Tibial artery (tissue), 4 donors: Measurements from ENCODE around the gene NSD1.

Experiments
- DNase-seq, 2 donors: peaks; one replicate each; pipeline ENCODE4 v3.0.0-alpha.2; 2019
- H3K27ac ChIP-seq, 2 donors: fragments of 200-600 bp; sonication (generic) in 1 of 2; 1 replicate in 1 of 2; 2 replicates in 1 of 2; pipeline ENCODE4 v1.5.1; 2018 to 2019; ENCODE audit warnings: mild to moderate bottlenecking in 1 of 2
- H3K27me3 ChIP-seq, 2 donors: fragments of 200-600 bp; sonication (generic) in 1 of 2; one replicate each; pipeline versions ENCODE4 v1.5.1 to v1.6.0; 2016 to 2019
- H3K36me3 ChIP-seq, 3 donors: fragments of 200-600 bp; sonication (generic) in 2 of 3; one replicate each; pipeline ENCODE4 v1.5.1; 2016 to 2019; ENCODE audit warnings: mild to moderate bottlenecking in 2 of 3
- H3K4me1 ChIP-seq, 4 donors: fragments of 200-600 bp; sonication (generic) in 2 of 4; 1 replicate in 3 of 4; 2 replicates in 1 of 4; pipeline ENCODE4 v1.5.1; 2016 to 2019
- H3K4me3 ChIP-seq, 2 donors: fragments of 200-600 bp; sonication (generic) in 1 of 2; 1 replicate in 1 of 2; 2 replicates in 1 of 2; pipeline ENCODE4 v1.5.1; 2018 to 2019; ENCODE audit warnings: mild to moderate bottlenecking in 2 of 2
- H3K9me3 ChIP-seq, 3 donors: fragments of 200-600 bp; sonication (generic) in 1 of 3; one replicate each; pipeline ENCODE4 v1.5.1; 2016 to 2019
- intact Hi-C: fragments of 100-400 bp; cut with DNase I; formaldehyde crosslinking; loops from one replicate; pipeline ENCODE4 v1.15.0; 2023; ENCODE audit warnings: low total_unique reads
- TF ChIP-seq, protein P1 (sequence below), 2 experiments: fragments of 200-600 bp in 1 of 2; fragments of 450-650 bp in 1 of 2; IDR thresholded peaks; one replicate each; pipeline ENCODE4 v1.5.1; 2017 to 2019; ENCODE audit warnings: antibody characterized with exemption in 2 of 2, mild to moderate bottlenecking in 1 of 2, moderate library complexity in 1 of 2

Gene NSD1

DNA sequence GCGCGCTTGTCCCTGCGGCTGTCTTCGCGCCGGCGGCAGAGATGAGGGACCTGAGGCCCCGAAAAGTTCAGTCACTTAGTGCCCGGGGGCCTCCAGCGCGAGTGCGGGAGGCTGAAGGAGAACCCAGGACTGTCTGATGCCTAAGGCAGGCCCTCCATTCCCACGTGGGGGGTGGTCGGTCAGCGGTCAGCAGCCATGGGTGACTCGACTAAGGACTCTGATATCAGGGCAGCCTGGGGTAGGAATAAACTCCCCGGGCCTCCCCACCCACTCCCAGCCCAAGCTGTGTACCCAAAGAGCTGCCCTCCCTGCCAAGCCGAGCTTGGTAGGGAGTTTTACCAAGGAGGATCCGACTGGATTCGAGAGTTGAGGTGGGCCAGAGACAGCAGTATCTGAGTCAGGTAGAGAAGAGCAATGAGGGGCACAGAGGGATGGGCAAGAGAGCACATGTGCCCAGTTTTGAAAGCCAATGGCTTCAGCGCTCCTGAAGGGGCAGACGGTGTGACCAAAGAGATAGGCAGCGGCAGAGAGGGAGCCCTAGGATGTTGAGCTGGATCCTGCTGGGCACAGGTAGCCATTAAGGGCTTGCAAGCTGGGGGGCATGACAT is 46.1 kb upstream of the NSD1 start:
- H3K9me3 ChIP-seq, result no peaks in the 10 kb centered on the region
- intact Hi-C loops, result no loop called here
- H3K27me3 ChIP-seq, result peaks cover 6 to 49% of the 10 kb centered on the region in 2 donors
- TF ChIP-seq, protein P1, sequence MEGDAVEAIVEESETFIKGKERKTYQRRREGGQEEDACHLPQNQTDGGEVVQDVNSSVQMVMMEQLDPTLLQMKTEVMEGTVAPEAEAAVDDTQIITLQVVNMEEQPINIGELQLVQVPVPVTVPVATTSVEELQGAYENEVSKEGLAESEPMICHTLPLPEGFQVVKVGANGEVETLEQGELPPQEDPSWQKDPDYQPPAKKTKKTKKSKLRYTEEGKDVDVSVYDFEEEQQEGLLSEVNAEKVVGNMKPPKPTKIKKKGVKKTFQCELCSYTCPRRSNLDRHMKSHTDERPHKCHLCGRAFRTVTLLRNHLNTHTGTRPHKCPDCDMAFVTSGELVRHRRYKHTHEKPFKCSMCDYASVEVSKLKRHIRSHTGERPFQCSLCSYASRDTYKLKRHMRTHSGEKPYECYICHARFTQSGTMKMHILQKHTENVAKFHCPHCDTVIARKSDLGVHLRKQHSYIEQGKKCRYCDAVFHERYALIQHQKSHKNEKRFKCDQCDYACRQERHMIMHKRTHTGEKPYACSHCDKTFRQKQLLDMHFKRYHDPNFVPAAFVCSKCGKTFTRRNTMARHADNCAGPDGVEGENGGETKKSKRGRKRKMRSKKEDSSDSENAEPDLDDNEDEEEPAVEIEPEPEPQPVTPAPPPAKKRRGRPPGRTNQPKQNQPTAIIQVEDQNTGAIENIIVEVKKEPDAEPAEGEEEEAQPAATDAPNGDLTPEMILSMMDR (IDR thresholded peaks at IDR 0.05), result no peak
- peaks cover 0 to 14% (median 11%) of the 10 kb centered on the region in 4 donors for H3K4me1 ChIP-seq
- DNase-seq, result no peak
- H3K36me3 ChIP-seq, result no peaks in the 10 kb centered on the region
- no peak overlapping the region for H3K27ac ChIP-seq
- H3K4me3 ChIP-seq, result peak overlapping the region in 1 of 2 donors; percentile 45

DNA sequence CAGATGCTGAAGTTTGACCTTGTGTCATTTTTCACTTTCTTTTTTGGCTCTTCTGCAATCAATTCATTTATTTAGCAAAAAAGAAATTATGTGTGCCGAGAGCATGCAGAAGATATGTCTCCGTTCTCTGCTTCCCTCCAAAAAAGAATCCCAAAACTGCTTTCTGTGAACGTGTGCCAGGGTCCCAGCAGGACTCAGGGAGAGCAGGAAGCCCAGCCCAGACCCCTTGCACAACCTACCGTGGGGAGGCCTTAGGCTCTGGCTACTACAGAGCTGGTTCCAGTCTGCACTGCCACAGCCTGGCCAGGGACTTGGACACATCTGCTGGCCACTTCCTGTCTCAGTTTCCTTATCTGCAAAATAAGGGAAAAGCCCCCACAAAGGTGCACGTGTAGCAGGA is 44.4 kb upstream of the NSD1 start:
- no peaks in the 10 kb centered on the region for H3K36me3 ChIP-seq
- TF ChIP-seq, protein P1 (IDR thresholded peaks at IDR 0.05), result no peak
- no peak overlapping the region for H3K27ac ChIP-seq
- no peak overlapping the region for H3K4me3 ChIP-seq
- peaks cover 6 to 55% of the 10 kb centered on the region in 2 donors for H3K27me3 ChIP-seq
- no peaks in the 10 kb centered on the region for H3K9me3 ChIP-seq
- intact Hi-C loops, result no loop called here
- no peak for DNase-seq
- H3K4me1 ChIP-seq, result peaks cover 0 to 14% (median 11%) of the 10 kb centered on the region in 4 donors

DNA sequence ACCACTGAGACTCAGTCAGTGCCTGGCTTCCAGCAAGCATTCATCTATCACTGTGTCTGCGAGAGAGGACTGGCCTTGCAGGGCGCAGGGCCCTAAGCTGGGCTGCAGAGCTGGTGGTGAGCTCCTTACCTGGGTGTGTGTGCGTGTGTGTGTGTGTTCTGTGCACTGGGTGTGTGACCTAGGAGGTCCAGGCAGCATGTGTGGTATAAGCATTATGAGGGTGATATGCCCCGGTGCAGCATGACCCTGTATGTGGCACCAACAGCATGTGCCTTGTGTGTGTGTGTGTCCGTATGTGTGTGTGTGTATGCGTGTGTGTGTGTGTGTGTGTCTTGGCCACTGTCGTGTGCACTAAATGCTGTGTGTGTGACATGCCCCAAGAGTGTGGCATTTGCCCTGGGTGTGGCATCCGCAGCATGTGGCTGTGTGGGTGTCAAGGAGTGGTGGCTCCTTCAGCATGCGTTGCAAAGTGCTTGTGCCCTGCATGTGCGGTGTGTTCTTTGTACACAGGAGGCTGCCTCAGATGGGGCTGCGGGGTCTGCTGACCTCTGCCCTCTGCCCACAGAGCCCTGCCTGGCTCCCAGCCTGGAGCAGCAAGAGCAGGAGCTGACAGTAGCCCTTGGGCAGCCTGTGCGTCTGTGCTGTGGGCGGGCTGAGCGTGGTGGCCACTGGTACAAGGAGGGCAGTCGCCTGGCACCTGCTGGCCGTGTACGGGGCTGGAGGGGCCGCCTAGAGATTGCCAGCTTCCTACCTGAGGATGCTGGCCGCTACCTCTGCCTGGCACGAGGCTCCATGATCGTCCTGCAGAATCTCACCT is 43.5 kb upstream of the NSD1 start:
- H3K4me1 ChIP-seq, result peaks cover 0 to 17% (median 11%) of the 10 kb centered on the region in 4 donors
- intact Hi-C loops, result loop anchor here (2.0 kb wide), 1 partner anchor 69 kb away; no protein-coding TSS in a partner anchor
- TF ChIP-seq, protein P1 (IDR thresholded peaks at IDR 0.05), result no peak
- no peak overlapping the region for H3K4me3 ChIP-seq
- no peak overlapping the region for H3K27ac ChIP-seq
- DNase-seq, result no peak
- H3K36me3 ChIP-seq, result no peaks in the 10 kb centered on the region
- H3K9me3 ChIP-seq, result no peaks in the 10 kb centered on the region
- H3K27me3 ChIP-seq, result peaks cover 6 to 51% of the 10 kb centered on the region in 2 donors

DNA sequence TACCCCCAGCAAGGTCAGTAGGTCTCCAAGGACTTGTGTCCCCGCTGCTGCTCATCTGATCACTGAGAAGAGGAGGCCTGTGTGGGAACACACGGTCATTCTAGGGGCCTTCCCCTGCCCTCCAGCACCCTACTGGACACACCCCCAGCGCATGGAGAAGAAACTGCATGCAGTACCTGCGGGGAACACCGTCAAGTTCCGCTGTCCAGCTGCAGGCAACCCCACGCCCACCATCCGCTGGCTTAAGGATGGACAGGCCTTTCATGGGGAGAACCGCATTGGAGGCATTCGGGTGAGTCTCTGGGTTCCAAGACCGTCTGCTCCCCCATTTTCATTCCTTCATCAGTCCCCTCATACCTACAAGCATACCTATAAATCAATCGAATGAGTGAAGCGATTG is 42.8 kb upstream of the NSD1 start:
- intact Hi-C loops, result loop anchor here (2.0 kb wide), 1 partner anchor 70 kb away; no protein-coding TSS in a partner anchor
- Histone ChIP-seq H3K4me3 (no peak overlapping the region), H3K27me3 (peaks cover 6 to 51% of the 10 kb centered on the region in 2 donors), H3K36me3 (no peaks in the 10 kb centered on the region), H3K4me1 (peaks cover 0 to 17% (median 11%) of the 10 kb centered on the region in 4 donors), H3K27ac (no peak overlapping the region), H3K9me3 (no peaks in the 10 kb centered on the region)
- TF ChIP-seq, protein P1 (IDR thresholded peaks at IDR 0.05), result no peak
- DNase-seq, result no peak

DNA sequence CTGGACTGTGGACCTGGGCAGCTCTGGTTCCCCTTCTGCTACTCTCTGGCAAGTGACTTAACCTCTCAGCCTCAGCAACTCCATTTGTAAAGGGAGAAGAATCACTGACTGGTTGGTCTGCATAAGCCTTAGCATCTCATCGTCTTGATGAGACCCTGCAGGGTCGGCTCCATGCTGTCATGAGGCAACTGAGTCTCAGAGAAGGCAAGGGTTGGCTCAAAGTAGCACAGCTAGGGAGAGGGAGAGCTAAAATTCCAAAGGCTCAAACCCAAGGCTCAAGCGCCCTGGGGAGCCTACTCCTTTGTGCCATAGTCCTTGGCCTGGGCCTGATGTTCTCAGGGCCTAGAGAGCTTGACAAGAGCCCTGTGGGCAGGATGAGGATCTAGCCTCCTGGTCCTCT is 42.3 kb upstream of the NSD1 start:
- no peak overlapping the region for H3K4me3 ChIP-seq
- H3K9me3 ChIP-seq, result no peaks in the 10 kb centered on the region
- H3K4me1 ChIP-seq, result peaks cover 0 to 17% (median 11%) of the 10 kb centered on the region in 4 donors
- no peaks in the 10 kb centered on the region for H3K36me3 ChIP-seq
- TF ChIP-seq, protein P1 (IDR thresholded peaks at IDR 0.05), result no peak
- intact Hi-C loops, result loop anchor here (2.0 kb wide), 1 partner anchor 70 kb away; no protein-coding TSS in a partner anchor
- DNase-seq, result no peak
- no peak overlapping the region for H3K27ac ChIP-seq
- H3K27me3 ChIP-seq, result peaks cover 6 to 51% of the 10 kb centered on the region in 2 donors
